IPS DF 19.7 (cell line): ENCODE data around the gene CYTH4.
"Not testable (repeated sequence)": the region's sequence is repeated elsewhere in the genome, so short reads cannot be mapped to it uniquely, and the experiment has no call there.

Source experiments
- DNase-seq: peaks from one replicate; pipeline ENCODE4 v3.0.0-alpha.2; 2013; ENCODE audit warnings: low read depth, low spot score

CYTH4 gene

GRCh38 chr22:37282385-37282677 lies at the start of gene CYTH4:
Gene CYTH4 (plus strand): TSS chr22:37282508. CDS start chr22:37282570, 62 bp downstream.
- DNase-seq = no peak

- not testable (repeated sequence) for DNase-seq
Measured at GRCh38 chr22:37233371-37233750, 48.9 kb upstream of the CYTH4 start.

- DNase-seq = no peak
Measured at GRCh38 chr22:37233751-37234631, 48.3 kb upstream of the CYTH4 start.

GRCh38 chr22:37234736-37235711 lies 47.3 kb upstream of the CYTH4 start:
- DNase-seq = no peak

- no peak for DNase-seq
Measured at GRCh38 chr22:37235897-37236607, 46.3 kb upstream of the CYTH4 start.

GRCh38 chr22:37237371-37238268 lies 44.7 kb upstream of the CYTH4 start:
- no peak for DNase-seq

GRCh38 chr22:37239336-37240239 lies 42.7 kb upstream of the CYTH4 start:
- no peak for DNase-seq

- no peak for DNase-seq
Measured at GRCh38 chr22:37240240-37240940, 41.9 kb upstream of the CYTH4 start.

GRCh38 chr22:37240941-37241320 lies 41.4 kb upstream of the CYTH4 start:
- DNase-seq = no peak

- DNase-seq = no peak
Measured at GRCh38 chr22:37241351-37242142, 40.8 kb upstream of the CYTH4 start.

- no peak for DNase-seq
Measured at GRCh38 chr22:37242395-37242918, 39.9 kb upstream of the CYTH4 start.

- no peak for DNase-seq
Measured at GRCh38 chr22:37243402-37244113, 38.8 kb upstream of the CYTH4 start.

GRCh38 chr22:37244114-37244921 lies 38.0 kb upstream of the CYTH4 start, which contains the start of gene RAC2:
Gene RAC2 (minus strand): TSS chr22:37244269. CDS start chr22:37244148, 121 bp downstream.
- no peak for DNase-seq

- DNase-seq = no peak
Measured at GRCh38 chr22:37244922-37245722, 37.2 kb upstream of the CYTH4 start.

- DNase-seq = no peak
Measured at GRCh38 chr22:37245740-37246139, 36.6 kb upstream of the CYTH4 start.

- DNase-seq = no peak
Measured at GRCh38 chr22:37248251-37248650, 34.1 kb upstream of the CYTH4 start.
